ENCODE results near the gene SCLT1. TPM values are rescaled to one million over a fixed set of nuclear protein-coding genes. Genes with fewer than 3 reads are reported as not detected.

Gene SCLT1
- total and polyA plus RNA-seq, 2 of the 13 experiments (the other 11 are each of a cell fraction or from before 2014, with no cell fraction given) = 1.5 to 8.7 TPM

- 98% methylated on average over 2 of the region's 2 CpGs for WGBS (ENCODE audit: low lambda C conversion rate)
- Histone ChIP-seq H3K4me1 (ENCODE audit: insufficient read depth, low read length) (peaks cover 36% of the 10 kb centered on the region), H3K36me3 (replicated peaks in 1 of 2; ENCODE audit: control insufficient read depth in 1 of 2, insufficient read depth in 2 of 2, low read length in 2 of 2) (peaks cover 12 to 29% of the 10 kb centered on the region in 2 experiments; a peak in 4 of 5 replicates), H3K79me2 (ENCODE audit: insufficient read depth, low read length) (peaks cover 65% of the 10 kb centered on the region), H3K4me2 (ENCODE audit: low read depth, low read length) (no peak overlapping the region), H3K4me3 (replicated peaks in 1 of 3; ENCODE audit: insufficient read depth in 1 of 3, low read depth in 2 of 3, low read length in 3 of 3) (no peak overlapping the region), H3K27ac (ENCODE audit: extremely low read length, insufficient read depth, low read length) (no peak overlapping the region), H3K9ac (ENCODE audit: insufficient read depth, low read depth, low read length) (no peak overlapping the region), H4K20me1 (ENCODE audit: insufficient read depth, low read length) (peaks cover 16% of the 10 kb centered on the region; the same call in 1 of the 2 replicates), H3K9me3 (ENCODE audit: low read length) (no peaks in the 10 kb centered on the region), H3K27me3 (ENCODE audit: control insufficient read depth in 1 of 2, insufficient read depth in 2 of 2, low read length in 2 of 2) (no peaks in the 10 kb centered on the region), H2AFZ (ENCODE audit: low read length) (no peak overlapping the region)
- FAIRE-seq (no peak), ATAC-seq (no peak), DNase-seq (ENCODE audit: low spot score) (no peak)
- no TSS peak for BruUV-seq (replicated peaks)
- in situ Hi-C loops (cut with HindIII; ENCODE audit: extremely low pct_ligation_motif_present, low pct_unique_long_range_greater_than_20kb) (no loop called here), intact Hi-C loops (cut with micrococcal nuclease; ENCODE audit: unreplicated experiment) (no loop called here)
- TF ChIP-seq MAFK (conservative IDR thresholded peaks at IDR 0.05 in 1 of 2, IDR thresholded peaks at IDR 0.05 in 1 of 2; ENCODE audit: low read length in 2 of 2) = peak; percentile 95 to 98
- no peak for TF ChIP-seq ZNF644 (CRISPR knock-in tag; IDR thresholded peaks at IDR 0.05; ENCODE audit: low read depth)
- no peak for TF ChIP-seq HOXA7 (CRISPR knock-in tag; IDR thresholded peaks at IDR 0.05)
- no peak for TF ChIP-seq THYN1 (CRISPR knock-in tag; IDR thresholded peaks at IDR 0.05; ENCODE audit: borderline replicate concordance, low read depth)
- peak; percentile 96 for TF ChIP-seq MAFF (IDR thresholded peaks at IDR 0.05; ENCODE audit: low read depth, low read length)
- CTCF ChIA-PET (ENCODE audit: low intra/inter-chr PET ratio, low total read pairs) = no interaction called here
- POLR2A ChIA-PET = no interaction called here
Measured at GRCh38 chr4:128841402-128841801, 251.9 kb downstream of the SCLT1 start.

GRCh38 chr4:128840711-128841318, 252.5 kb downstream of the SCLT1 start:
- H3K79me2 ChIP-seq (ENCODE audit: insufficient read depth, low read length) = peaks cover 69% of the 10 kb centered on the region
- FAIRE-seq (no peak), ATAC-seq (no peak), DNase-seq (ENCODE audit: low spot score) (no peak)
- H3K27me3 ChIP-seq (ENCODE audit: control insufficient read depth in 1 of 2, insufficient read depth in 2 of 2, low read length in 2 of 2) = no peaks in the 10 kb centered on the region
- intact Hi-C loops (cut with micrococcal nuclease; ENCODE audit: unreplicated experiment) = no loop called here
- in situ Hi-C loops (cut with HindIII; ENCODE audit: extremely low pct_ligation_motif_present, low pct_unique_long_range_greater_than_20kb) = no loop called here
- ChIA-PET POLR2A (no interaction called here), CTCF (ENCODE audit: low intra/inter-chr PET ratio, low total read pairs) (no interaction called here)
- 83% methylated on average over 2 of the region's 2 CpGs for WGBS (ENCODE audit: low lambda C conversion rate)
- H2AFZ ChIP-seq (ENCODE audit: low read length) = no peak overlapping the region
- H3K4me3 ChIP-seq (replicated peaks in 1 of 3; ENCODE audit: insufficient read depth in 1 of 3, low read depth in 2 of 3, low read length in 3 of 3) = no peak overlapping the region
- H3K4me2 ChIP-seq (ENCODE audit: low read depth, low read length) = no peak overlapping the region
- H3K27ac ChIP-seq (ENCODE audit: extremely low read length, insufficient read depth, low read length) = no peak overlapping the region
- H4K20me1 ChIP-seq (ENCODE audit: insufficient read depth, low read length) = peaks cover 18% of the 10 kb centered on the region; the same call in 1 of the 2 replicates
- H3K9me3 ChIP-seq (ENCODE audit: low read length) = no peaks in the 10 kb centered on the region
- H3K9ac ChIP-seq (ENCODE audit: insufficient read depth, low read depth, low read length) = no peak overlapping the region
- peaks cover 10 to 23% of the 10 kb centered on the region in 2 experiments; a peak in 4 of 5 replicates for H3K36me3 ChIP-seq (replicated peaks in 1 of 2; ENCODE audit: control insufficient read depth in 1 of 2, insufficient read depth in 2 of 2, low read length in 2 of 2)
- TF ChIP-seq ZKSCAN8 (CRISPR knock-in tag; IDR thresholded peaks at IDR 0.05; ENCODE audit: borderline replicate concordance) = no peak
- no TSS peak for BruUV-seq (replicated peaks)
- H3K4me1 ChIP-seq (ENCODE audit: insufficient read depth, low read length) = peaks cover 39% of the 10 kb centered on the region

Measured in HepG2 (cell line).